PC-3 (cell line): Measurements from ENCODE around the gene BID. TPM values are rescaled to one million over a fixed set of nuclear protein-coding genes. Genes with fewer than 3 reads are reported as not detected.

Experiments
- ATAC-seq: fragments of 200-7000 bp; cut with Tn5 transposase; 2 replicates; pipeline ENCODE4 v1.9.1; 2020; ENCODE audit warnings: mild to moderate bottlenecking, moderate library complexity
- BruUV-seq: library from RNA; stranded (reverse); fragments of 400-500 nt; replicated peaks from 2 replicates; lab custom pipeline; 2021; lab: Mats Ljungman, UMichigan
- CTCF ChIA-PET: fragments of 300-600 bp; sonication (Branson Sonifier 250); formaldehyde crosslinking; loops from one replicate; lab custom pipeline; 2022; ENCODE audit warnings: antibody characterized with exemption; lab: Charles Lee
- POLR2A ChIA-PET: fragments of 300-600 bp; sonication (Branson Sonifier 250); formaldehyde crosslinking; loops from one replicate; lab custom pipeline; 2022; ENCODE audit warnings: antibody characterized with exemption; ENCODE audit not compliant: unreplicated experiment; lab: Charles Lee
- DNase-seq: peaks from one replicate; pipeline ENCODE4 v3.0.0-alpha.2; 2015
- H2AFZ ChIP-seq: fragments of 300-600 bp; sonication (generic); 2 replicates; pipeline ENCODE4 v1.6.0; 2016; ENCODE audit warnings: antibody characterized with exemption, low read length
- H3F3A ChIP-seq: fragments of 300-600 bp; sonication (generic); one replicate; pipeline ENCODE4 v1.6.0; 2017; ENCODE audit warnings: antibody characterized with exemption, low read length, control low read depth, mild to moderate bottlenecking; ENCODE audit not compliant: unreplicated experiment
- H3K27ac ChIP-seq: fragments of 300-600 bp; sonication (generic); 2 replicates; pipeline ENCODE4 v1.5.1; 2016; ENCODE audit warnings: mild to moderate bottlenecking, low read length
- H3K27me3 ChIP-seq: fragments of 300-600 bp; sonication (generic); 2 replicates; pipeline ENCODE4 v1.6.1; 2016; ENCODE audit warnings: low read length, mixed read lengths
- H3K36me3 ChIP-seq: fragments of 300-600 bp; sonication (generic); 2 replicates; pipeline ENCODE4 v1.6.1; 2016; ENCODE audit warnings: low read depth, mixed run types, low read length, mixed read lengths
- H3K4me1 ChIP-seq: fragments of 300-600 bp; sonication (generic); 2 replicates; pipeline ENCODE4 v1.5.1; 2016; ENCODE audit warnings: low read length; ENCODE audit not compliant: insufficient read depth
- H3K4me2 ChIP-seq: fragments of 300-600 bp; sonication (generic); 2 replicates; pipeline ENCODE4 v1.6.0; 2016; ENCODE audit warnings: low read length
- H3K4me3 ChIP-seq: fragments of 300-600 bp; sonication (generic); 2 replicates; pipeline ENCODE4 v1.5.1; 2016; ENCODE audit warnings: mild to moderate bottlenecking, low read length, mixed read lengths
- H3K79me2 ChIP-seq: fragments of 300-600 bp; sonication (generic); 2 replicates; pipeline ENCODE4 v1.6.1; 2017; ENCODE audit warnings: low read length, mixed read lengths
- H3K9ac ChIP-seq: fragments of 300-600 bp; sonication (generic); 2 replicates; pipeline ENCODE4 v1.6.0; 2016; ENCODE audit warnings: mild to moderate bottlenecking, low read length
- H3K9me2 ChIP-seq: fragments of 300-600 bp; sonication (generic); replicated peaks from 2 replicates; pipeline ENCODE4 v1.6.1; 2016; ENCODE audit warnings: mixed run types, low read length, mixed read lengths
- H3K9me3 ChIP-seq: fragments of 300-600 bp; sonication (generic); 2 replicates; pipeline ENCODE4 v1.6.1; 2016; ENCODE audit warnings: low read length, mixed read lengths
- H4K20me1 ChIP-seq: fragments of 300-600 bp; sonication (generic); 2 replicates; pipeline ENCODE4 v1.6.1; 2016; ENCODE audit warnings: low read length, mixed read lengths
- EZH2 ChIP-seq: fragments of 300-600 bp; sonication (generic); IDR thresholded peaks from one replicate; pipeline ENCODE4 v1.6.1; 2017; ENCODE audit warnings: antibody characterized with exemption, mild to moderate bottlenecking, low read length; ENCODE audit not compliant: unreplicated experiment
- EZH2phosphoT487 ChIP-seq: fragments of 300-600 bp; sonication (generic); IDR thresholded peaks from 2 replicates; pipeline ENCODE4 v1.6.1; 2018; ENCODE audit warnings: mild to moderate bottlenecking, antibody characterized with exemption, low read length, borderline replicate concordance
- intact Hi-C: fragments of 100-400 bp; cut with micrococcal nuclease; formaldehyde crosslinking; loops from 2 replicates; pipeline ENCODE4 v1.9.0; 2023
- total RNA-seq: library from RNA; depleted of rRNA; stranded (reverse); fragments of >200 nt; gene quantifications from 2 replicates; pipeline ENCODE4 v1.2.3, GENCODE V29; 2014
- TF ChIP-seq, protein P1 (sequence below): fragments of 300-600 bp; sonication (generic); conservative IDR thresholded peaks from 2 replicates; pipeline ENCODE4 v1.5.1; 2017; ENCODE audit warnings: antibody characterized with exemption, low read depth, mild to moderate bottlenecking, low read length

Gene BID
- total RNA-seq, 1 experiment from 2014 or later = 123 TPM

DNA sequence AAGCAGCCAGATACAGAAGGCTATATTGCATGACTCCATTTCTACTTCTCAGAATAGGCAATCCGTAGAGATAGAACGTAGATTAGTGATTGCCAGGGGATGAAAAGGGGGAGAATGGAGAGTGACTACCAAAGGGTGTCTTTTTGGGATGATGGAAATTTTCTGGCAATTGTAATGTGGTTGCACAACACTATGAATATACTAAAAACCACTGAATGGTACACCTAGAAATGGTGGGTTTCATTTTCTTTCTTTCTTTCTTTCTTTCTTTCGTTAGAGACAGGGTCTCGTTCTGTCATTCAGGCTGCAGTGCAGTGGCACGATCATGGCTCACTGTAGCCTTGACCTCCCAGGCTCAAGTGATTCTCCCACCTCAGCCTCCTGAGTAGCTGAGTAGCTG is 54.4 kb downstream of the BID start:
- TF ChIP-seq EZH2phosphoT487 = no peak
- TF ChIP-seq, protein P1, sequence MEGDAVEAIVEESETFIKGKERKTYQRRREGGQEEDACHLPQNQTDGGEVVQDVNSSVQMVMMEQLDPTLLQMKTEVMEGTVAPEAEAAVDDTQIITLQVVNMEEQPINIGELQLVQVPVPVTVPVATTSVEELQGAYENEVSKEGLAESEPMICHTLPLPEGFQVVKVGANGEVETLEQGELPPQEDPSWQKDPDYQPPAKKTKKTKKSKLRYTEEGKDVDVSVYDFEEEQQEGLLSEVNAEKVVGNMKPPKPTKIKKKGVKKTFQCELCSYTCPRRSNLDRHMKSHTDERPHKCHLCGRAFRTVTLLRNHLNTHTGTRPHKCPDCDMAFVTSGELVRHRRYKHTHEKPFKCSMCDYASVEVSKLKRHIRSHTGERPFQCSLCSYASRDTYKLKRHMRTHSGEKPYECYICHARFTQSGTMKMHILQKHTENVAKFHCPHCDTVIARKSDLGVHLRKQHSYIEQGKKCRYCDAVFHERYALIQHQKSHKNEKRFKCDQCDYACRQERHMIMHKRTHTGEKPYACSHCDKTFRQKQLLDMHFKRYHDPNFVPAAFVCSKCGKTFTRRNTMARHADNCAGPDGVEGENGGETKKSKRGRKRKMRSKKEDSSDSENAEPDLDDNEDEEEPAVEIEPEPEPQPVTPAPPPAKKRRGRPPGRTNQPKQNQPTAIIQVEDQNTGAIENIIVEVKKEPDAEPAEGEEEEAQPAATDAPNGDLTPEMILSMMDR = no peak
- H3K27ac ChIP-seq = no peak overlapping the region
- ChIA-PET POLR2A (no interaction called here), CTCF (no interaction called here)
- ATAC-seq (no peak), DNase-seq (no peak)
- no peak overlapping the region for H3K4me2 ChIP-seq
- no peak overlapping the region for H3K9ac ChIP-seq
- no peaks in the 10 kb centered on the region for H4K20me1 ChIP-seq
- H3K9me2 ChIP-seq = no peaks in the 10 kb centered on the region
- H3K9me3 ChIP-seq = no peaks in the 10 kb centered on the region
- BruUV-seq = no TSS peak
- intact Hi-C loops = no loop called here
- no peaks in the 10 kb centered on the region for H3K27me3 ChIP-seq
- no peak overlapping the region for H2AFZ ChIP-seq
- H3K4me3 ChIP-seq = no peak overlapping the region
- H3K4me1 ChIP-seq = no peaks in the 10 kb centered on the region
- H3K79me2 ChIP-seq = no peaks in the 10 kb centered on the region
- no peaks in the 10 kb centered on the region for H3K36me3 ChIP-seq
- H3F3A ChIP-seq = no peaks in the 10 kb centered on the region

DNA sequence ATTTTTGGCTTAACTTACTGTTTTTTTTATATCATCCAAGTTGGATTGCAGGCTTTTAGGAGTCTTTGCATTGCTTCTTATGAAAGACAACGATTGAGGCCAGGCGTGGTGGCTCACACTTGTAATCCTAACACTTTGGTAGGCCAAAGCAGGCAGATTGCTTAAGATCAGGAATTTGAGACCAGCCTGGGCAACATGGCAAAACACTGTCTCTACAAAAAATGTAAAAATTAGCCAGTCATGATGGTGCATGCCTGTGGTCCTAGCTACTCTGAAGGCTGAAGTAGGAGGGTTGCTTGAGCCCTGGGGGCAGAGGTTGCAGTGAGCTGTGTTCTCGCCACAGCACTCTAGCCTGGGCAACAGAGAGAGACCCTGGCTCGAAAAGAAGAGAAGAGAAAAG is 56.6 kb downstream of the BID start:
- Histone ChIP-seq H3K9me3 (no peaks in the 10 kb centered on the region), H3K79me2 (no peaks in the 10 kb centered on the region), H2AFZ (no peak overlapping the region), H3K9ac (no peak overlapping the region), H3K4me2 (no peak overlapping the region), H3K27me3 (no peaks in the 10 kb centered on the region), H3F3A (no peaks in the 10 kb centered on the region), H4K20me1 (no peaks in the 10 kb centered on the region), H3K27ac (no peak overlapping the region), H3K4me3 (no peak overlapping the region), H3K9me2 (no peaks in the 10 kb centered on the region), H3K4me1 (peaks cover 2% of the 10 kb centered on the region), H3K36me3 (no peaks in the 10 kb centered on the region)
- TF ChIP-seq EZH2 = no peak
- no peak for TF ChIP-seq EZH2phosphoT487
- TF ChIP-seq, protein P1 = no peak
- CTCF ChIA-PET = no interaction called here
- no peak for ATAC-seq
- POLR2A ChIA-PET = no interaction called here
- intact Hi-C loops = no loop called here
- no TSS peak for BruUV-seq
- no peak for DNase-seq

GRCh38 chr22:17716529-17716928 is 57.7 kb downstream of the BID start:
- no peak overlapping the region for H3K27ac ChIP-seq
- H3K36me3 ChIP-seq = no peaks in the 10 kb centered on the region
- intact Hi-C loops = no loop called here
- no peak overlapping the region for H2AFZ ChIP-seq
- H3K4me3 ChIP-seq = no peak overlapping the region
- ChIA-PET POLR2A (no interaction called here), CTCF (no interaction called here)
- H4K20me1 ChIP-seq = no peaks in the 10 kb centered on the region
- no peaks in the 10 kb centered on the region for H3K9me3 ChIP-seq
- no peaks in the 10 kb centered on the region for H3K27me3 ChIP-seq
- H3K4me1 ChIP-seq = peaks cover 14% of the 10 kb centered on the region
- no peak overlapping the region for H3K4me2 ChIP-seq
- DNase-seq (no peak), ATAC-seq (no peak)
- H3K79me2 ChIP-seq = no peaks in the 10 kb centered on the region
- no peaks in the 10 kb centered on the region for H3K9me2 ChIP-seq
- TF ChIP-seq EZH2 (no peak), EZH2phosphoT487 (no peak)
- TF ChIP-seq, protein P1 = no peak
- no peaks in the 10 kb centered on the region for H3F3A ChIP-seq
- no peak overlapping the region for H3K9ac ChIP-seq
- no TSS peak for BruUV-seq
